HEK293T (cell line): ENCODE measurements around the gene SPACA9.

Experiments used
- CTCF ChIA-PET: fragments of 350-600 bp; formaldehyde crosslinking; extraction: SDS; loops from one replicate; lab custom pipeline; 2021; ENCODE audit warnings: antibody characterized with exemption, inconsistent platforms; lab: Yijun Ruan, JAX
- POLR2A ChIA-PET: fragments of 350-600 bp; formaldehyde crosslinking; extraction: SDS; loops from one replicate; lab custom pipeline; 2020; ENCODE audit warnings: antibody characterized with exemption, inconsistent platforms; lab: Yijun Ruan, JAX
- DNase-seq: peaks from one replicate; pipeline ENCODE4 v3.0.0; 2012; ENCODE audit warnings: mixed read lengths; ENCODE audit errors: extremely low spot score
- ARNT ChIP-seq: fragments of 450-650 bp; IDR thresholded peaks from 2 replicates; pipeline ENCODE4 v1.6.1; 2017; ENCODE audit warnings: mild to moderate bottlenecking
- BHLHE40 ChIP-seq: fragments of 450-650 bp; IDR thresholded peaks from 2 replicates; pipeline ENCODE4 v1.6.1; 2016; ENCODE audit warnings: mild to moderate bottlenecking, moderate library complexity, borderline replicate concordance
- CTBP1 ChIP-seq: fragments of 450-650 bp; IDR thresholded peaks from 2 replicates; pipeline ENCODE4 v1.6.1; 2016; ENCODE audit warnings: borderline replicate concordance
- ELF4 ChIP-seq: fragments of 450-650 bp; IDR thresholded peaks from 2 replicates; pipeline ENCODE4 v1.6.1; 2017; ENCODE audit warnings: antibody characterized with exemption
- FOXA1 ChIP-seq: fragments of 450-650 bp; IDR thresholded peaks from 2 replicates; pipeline ENCODE4 v1.6.1; 2016; ENCODE audit warnings: mild to moderate bottlenecking
- FOXK2 ChIP-seq: fragments of 450-650 bp; IDR thresholded peaks from 2 replicates; pipeline ENCODE4 v1.6.1; 2016; ENCODE audit warnings: mild to moderate bottlenecking
- FOXM1 ChIP-seq: fragments of 450-650 bp; IDR thresholded peaks from 2 replicates; pipeline ENCODE4 v1.6.1; 2017; ENCODE audit warnings: mild to moderate bottlenecking, borderline replicate concordance
- HDGF ChIP-seq: fragments of 450-650 bp; IDR thresholded peaks from 2 replicates; pipeline ENCODE4 v1.6.1; 2017; ENCODE audit warnings: antibody characterized with exemption, borderline replicate concordance
- L3MBTL2 ChIP-seq: fragments of 450-650 bp; conservative IDR thresholded peaks from 2 replicates; pipeline ENCODE4 v1.6.1; 2016; ENCODE audit warnings: mild to moderate bottlenecking
- LEF1 ChIP-seq: fragments of 450-650 bp; IDR thresholded peaks from 2 replicates; pipeline ENCODE4 v1.6.1; 2017; ENCODE audit warnings: mild to moderate bottlenecking, borderline replicate concordance
- NFRKB ChIP-seq: fragments of 450-650 bp; IDR thresholded peaks from 2 replicates; pipeline ENCODE4 v1.6.1; 2016; ENCODE audit warnings: mild to moderate bottlenecking, moderate library complexity
- PKNOX1 ChIP-seq: fragments of 450-650 bp; IDR thresholded peaks from 2 replicates; pipeline ENCODE4 v1.6.1; 2016
- SP1 ChIP-seq: fragments of 450-650 bp; IDR thresholded peaks from 2 replicates; pipeline ENCODE4 v1.6.1; 2017
- SUZ12 ChIP-seq: fragments of 450-650 bp; IDR thresholded peaks from 2 replicates; pipeline ENCODE4 v1.6.1; 2016; ENCODE audit warnings: mild to moderate bottlenecking
- TARDBP ChIP-seq: fragments of 450-650 bp; IDR thresholded peaks from 2 replicates; pipeline ENCODE4 v1.6.1; 2016
- ZNF384 ChIP-seq: fragments of 450-650 bp; IDR thresholded peaks from 2 replicates; pipeline ENCODE4 v1.6.1; 2016

Gene SPACA9

GRCh38 chr9:132937463-132937901 is 58.8 kb downstream of the SPACA9 start:
- TF ChIP-seq TARDBP (no peak), NFRKB (no peak), BHLHE40 (no peak), L3MBTL2 (no peak), SUZ12 (no peak), HDGF (no peak), ZNF384 (no peak), ELF4 (no peak), ARNT (no peak), FOXA1 (no peak), PKNOX1 (no peak), FOXM1 (no peak), FOXK2 (no peak), SP1 (no peak), LEF1 (no peak), CTBP1 (no peak)
- POLR2A ChIA-PET, result no interaction called here
- DNase-seq, result no peak
- CTCF ChIA-PET, result no interaction called here

GRCh38 chr9:132939169-132939568 is 60.5 kb downstream of the SPACA9 start:
- no peak for DNase-seq
- no peak for TF ChIP-seq SP1
- no peak for TF ChIP-seq TARDBP
- TF ChIP-seq BHLHE40, result no peak
- TF ChIP-seq ZNF384, result no peak
- no peak for TF ChIP-seq CTBP1
- TF ChIP-seq ARNT, result no peak
- no peak for TF ChIP-seq L3MBTL2
- TF ChIP-seq HDGF, result no peak
- no peak for TF ChIP-seq PKNOX1
- TF ChIP-seq ELF4, result no peak
- TF ChIP-seq FOXA1, result no peak
- no peak for TF ChIP-seq NFRKB
- TF ChIP-seq FOXK2, result no peak
- TF ChIP-seq FOXM1, result no peak
- no peak for TF ChIP-seq SUZ12
- TF ChIP-seq LEF1, result no peak
- CTCF ChIA-PET, result no interaction called here
- POLR2A ChIA-PET, result no interaction called here
